ENCODE data around the gene CLDN19.

CLDN19 gene

GRCh38 chr1:42742617-42743316 is 2.7 kb upstream of the CLDN19 start:
- no peak for DNase-seq (ENCODE audit: low read depth)
- no peak overlapping the region for H3K4me3 ChIP-seq (ENCODE audit: low read depth, low read length)

- DNase-seq (ENCODE audit: low read depth) = no peak
Observed at GRCh38 chr1:42742141-42742540, 2.1 kb upstream of the CLDN19 start.

GRCh38 chr1:42741706-42742105 is 1.7 kb upstream of the CLDN19 start:
- no peak overlapping the region for H3K4me3 ChIP-seq (ENCODE audit: low read depth, low read length)
- DNase-seq (ENCODE audit: low read depth) = no peak

More at GRCh38 chr1:42742141-42742540, 2.1 kb upstream of the CLDN19 start:
- no peak overlapping the region for H3K4me3 ChIP-seq (ENCODE audit: low read depth, low read length)

GRCh38 chr1:42740851-42741580 is 980 bp upstream of the CLDN19 start:
- no peak for DNase-seq (ENCODE audit: low read depth)
- H3K4me3 ChIP-seq (ENCODE audit: low read depth, low read length) = no peak overlapping the region

- no peak for DNase-seq (ENCODE audit: low read depth)
- H3K4me3 ChIP-seq (ENCODE audit: low read depth, low read length) = no peak overlapping the region
Observed at GRCh38 chr1:42738678-42739226, 1.3 kb downstream of the CLDN19 start.

- no peak overlapping the region for H3K4me3 ChIP-seq (ENCODE audit: low read depth, low read length)
- no peak for DNase-seq (ENCODE audit: low read depth)
Observed at GRCh38 chr1:42737986-42738677, 1.9 kb downstream of the CLDN19 start.

GRCh38 chr1:42737257-42737656 is 2.8 kb downstream of the CLDN19 start:
- H3K4me3 ChIP-seq (ENCODE audit: low read depth, low read length) = no peak overlapping the region
- DNase-seq (ENCODE audit: low read depth) = no peak

- no peak for DNase-seq (ENCODE audit: low read depth)
- H3K4me3 ChIP-seq (ENCODE audit: low read depth, low read length) = no peak overlapping the region
Observed at GRCh38 chr1:42736571-42737200, 3.4 kb downstream of the CLDN19 start.

GRCh38 chr1:42736152-42736551 is 3.9 kb downstream of the CLDN19 start:
- H3K4me3 ChIP-seq (ENCODE audit: low read depth, low read length) = no peak overlapping the region
- no peak for DNase-seq (ENCODE audit: low read depth)

GRCh38 chr1:42735477-42736105 is 4.4 kb downstream of the CLDN19 start:
- H3K4me3 ChIP-seq (ENCODE audit: low read depth, low read length) = no peak overlapping the region
- DNase-seq (ENCODE audit: low read depth) = no peak

GRCh38 chr1:42735056-42735455 is 5.0 kb downstream of the CLDN19 start:
- no peak for DNase-seq (ENCODE audit: low read depth)
- no peak overlapping the region for H3K4me3 ChIP-seq (ENCODE audit: low read depth, low read length)

- no peak overlapping the region for H3K4me3 ChIP-seq (ENCODE audit: low read depth, low read length)
- no peak for DNase-seq (ENCODE audit: low read depth)
Observed at GRCh38 chr1:42734201-42735035, 5.6 kb downstream of the CLDN19 start.

- DNase-seq (ENCODE audit: low read depth) = no peak
Observed at GRCh38 chr1:42733415-42734200, 6.4 kb downstream of the CLDN19 start.

GRCh38 chr1:42732126-42732680 is 7.8 kb downstream of the CLDN19 start:
- no peak overlapping the region for H3K4me3 ChIP-seq (ENCODE audit: low read depth, low read length)
- no peak for DNase-seq (ENCODE audit: low read depth)

More at GRCh38 chr1:42733415-42734200, 6.4 kb downstream of the CLDN19 start:
- no peak overlapping the region for H3K4me3 ChIP-seq (ENCODE audit: low read depth, low read length)

- no peak for DNase-seq (ENCODE audit: low read depth)
Observed at GRCh38 chr1:42731585-42731984, 8.5 kb downstream of the CLDN19 start.

GRCh38 chr1:42730988-42731387 is 9.0 kb downstream of the CLDN19 start:
- no peak overlapping the region for H3K4me3 ChIP-seq (ENCODE audit: low read depth, low read length)
- no peak for DNase-seq (ENCODE audit: low read depth)

More at GRCh38 chr1:42731585-42731984, 8.5 kb downstream of the CLDN19 start:
- no peak overlapping the region for H3K4me3 ChIP-seq (ENCODE audit: low read depth, low read length)

GRCh38 chr1:42730002-42730401 is 10.0 kb downstream of the CLDN19 start:
- no peak overlapping the region for H3K4me3 ChIP-seq (ENCODE audit: low read depth, low read length)
- no peak for DNase-seq (ENCODE audit: low read depth)

All from skeletal muscle cell (primary cell).